GM18858 (cell line): ENCODE results near the gene SLC2A9.

Source experiments
- ATAC-seq: cut with Tn5 transposase; IDR thresholded peaks from one replicate; pipeline ENCODE4 v1.9.1; 2021; ENCODE audit not compliant: unreplicated experiment

Gene SLC2A9

GRCh38 chr4:10020106-10020505 is 1.2 kb downstream of the SLC2A9 start:
- ATAC-seq, result no peak

- no peak for ATAC-seq
Observed at GRCh38 chr4:10019521-10020051, 1.7 kb downstream of the SLC2A9 start.

- ATAC-seq, result peak; percentile 93
Observed at GRCh38 chr4:10018818-10019461, 2.4 kb downstream of the SLC2A9 start.

- ATAC-seq, result no peak
Observed at GRCh38 chr4:10017037-10017893, 4.0 kb downstream of the SLC2A9 start.

- no peak for ATAC-seq
Observed at GRCh38 chr4:10016169-10016568, 5.1 kb downstream of the SLC2A9 start.

GRCh38 chr4:10015140-10015753 is 6.0 kb downstream of the SLC2A9 start:
- no peak for ATAC-seq

- peak; percentile 68 for ATAC-seq
Observed at GRCh38 chr4:10013722-10014121, 7.6 kb downstream of the SLC2A9 start.

- no peak for ATAC-seq
Observed at GRCh38 chr4:10011885-10012284, 9.4 kb downstream of the SLC2A9 start.

- no peak for ATAC-seq
Observed at GRCh38 chr4:10011277-10011676, 10.0 kb downstream of the SLC2A9 start.

GRCh38 chr4:10009861-10010500 is 11.3 kb downstream of the SLC2A9 start:
- no peak for ATAC-seq

- no peak for ATAC-seq
Observed at GRCh38 chr4:10008609-10009005, 12.7 kb downstream of the SLC2A9 start.

- peak; percentile 43 for ATAC-seq
Observed at GRCh38 chr4:10007793-10008608, 13.3 kb downstream of the SLC2A9 start.

GRCh38 chr4:10007436-10007740 is 13.9 kb downstream of the SLC2A9 start:
- ATAC-seq, result peak; percentile 29

GRCh38 chr4:10006601-10007435 is 14.5 kb downstream of the SLC2A9 start:
- no peak for ATAC-seq

- ATAC-seq, result peak; percentile 34
Observed at GRCh38 chr4:10006231-10006600, 15.1 kb downstream of the SLC2A9 start.

- no peak for ATAC-seq
Observed at GRCh38 chr4:10005632-10006031, 15.7 kb downstream of the SLC2A9 start.

GRCh38 chr4:10003666-10004065 is 17.6 kb downstream of the SLC2A9 start:
- peak; percentile 45 for ATAC-seq

- ATAC-seq, result no peak
Observed at GRCh38 chr4:10002278-10002677, 19.0 kb downstream of the SLC2A9 start.

- ATAC-seq, result no peak
Observed at GRCh38 chr4:10001757-10002156, 19.5 kb downstream of the SLC2A9 start.
